GM21390 (cell line): ENCODE results near the gene PNPLA3.
"Not testable (repeated sequence)": the region's sequence is repeated elsewhere in the genome, so short reads cannot be mapped to it uniquely, and the experiment has no call there.

Experiments
- ATAC-seq: cut with Tn5 transposase; IDR thresholded peaks from one replicate; pipeline ENCODE4 v1.9.1; 2021; ENCODE audit not compliant: unreplicated experiment

The PNPLA3 gene

GRCh38 chr22:43889201-43889859 is 34.3 kb upstream of the PNPLA3 start:
- no peak for ATAC-seq

- ATAC-seq = no peak
Measured at GRCh38 chr22:43889860-43890253, 33.7 kb upstream of the PNPLA3 start.

DNA sequence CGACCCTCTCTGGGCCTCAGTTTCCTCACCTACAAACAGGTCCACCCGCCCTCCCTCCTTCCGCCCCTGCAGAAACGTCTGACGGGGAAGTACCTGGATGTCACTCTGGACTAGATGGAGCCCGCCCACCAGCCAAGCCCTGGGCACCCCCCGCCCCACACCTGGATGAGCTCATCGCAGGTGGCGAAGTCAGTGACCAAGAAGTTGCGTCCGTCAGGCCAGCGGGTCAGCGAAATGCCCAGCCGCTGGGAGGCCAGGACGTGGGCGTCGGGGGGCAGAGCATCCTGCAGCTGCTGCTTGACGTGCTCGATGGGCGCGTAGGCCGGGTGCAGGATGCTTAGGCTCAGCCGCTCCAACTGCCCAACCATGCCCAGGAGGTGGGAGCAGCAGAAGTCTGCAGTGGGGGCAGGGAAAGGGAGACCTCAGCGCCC is 32.7 kb upstream of the PNPLA3 start:
- no peak for ATAC-seq

DNA sequence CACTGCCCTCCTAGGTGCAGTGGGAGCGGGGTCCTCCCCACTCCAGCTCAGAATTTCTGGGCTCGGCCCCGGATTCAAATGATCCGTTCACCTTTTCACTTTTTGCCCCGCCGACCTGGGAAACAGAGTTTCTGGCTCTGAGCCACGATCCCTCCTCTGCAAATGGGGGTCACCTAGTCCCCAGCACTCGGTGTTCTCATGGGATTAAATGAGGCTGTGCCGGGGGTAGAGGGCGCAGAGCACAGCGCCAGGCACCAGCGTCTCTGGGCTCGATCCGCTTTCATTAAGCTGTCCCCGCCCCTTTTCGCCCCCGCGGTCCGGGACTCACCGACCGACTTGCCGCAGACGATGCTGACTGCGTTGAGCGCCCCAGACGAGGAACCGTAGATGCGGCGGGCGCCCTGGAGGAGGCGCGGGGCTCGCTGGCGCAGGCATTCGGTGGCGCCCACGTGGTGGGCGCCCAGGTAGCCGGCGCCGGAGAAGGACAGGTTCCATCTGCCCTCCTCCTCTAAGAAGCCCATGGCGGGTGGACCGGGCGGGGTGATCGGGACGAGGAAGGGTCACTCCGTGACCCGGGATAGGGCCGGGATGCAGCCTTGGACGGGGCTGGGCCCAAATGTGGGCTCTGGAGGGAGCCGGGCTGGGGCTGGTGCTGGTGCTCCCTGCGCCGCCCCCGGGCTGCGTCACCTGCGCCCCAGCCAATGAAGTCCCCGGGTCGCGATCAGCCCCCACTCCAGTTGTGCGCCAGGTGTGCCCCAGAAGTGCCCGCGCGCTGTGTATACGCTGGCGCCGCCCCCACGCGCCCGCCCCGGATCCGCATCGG is 32.0 kb upstream of the PNPLA3 start, which contains the start of gene PNPLA5:
Gene PNPLA5, minus strand, starts transcription at position 654 of the 823 bp plus-strand sequence. Its CDS starts 133 bp downstream, at position 521.
- ATAC-seq = no peak

- ATAC-seq = no peak
Measured at GRCh38 chr22:43892183-43892894, 31.3 kb upstream of the PNPLA3 start.

DNA sequence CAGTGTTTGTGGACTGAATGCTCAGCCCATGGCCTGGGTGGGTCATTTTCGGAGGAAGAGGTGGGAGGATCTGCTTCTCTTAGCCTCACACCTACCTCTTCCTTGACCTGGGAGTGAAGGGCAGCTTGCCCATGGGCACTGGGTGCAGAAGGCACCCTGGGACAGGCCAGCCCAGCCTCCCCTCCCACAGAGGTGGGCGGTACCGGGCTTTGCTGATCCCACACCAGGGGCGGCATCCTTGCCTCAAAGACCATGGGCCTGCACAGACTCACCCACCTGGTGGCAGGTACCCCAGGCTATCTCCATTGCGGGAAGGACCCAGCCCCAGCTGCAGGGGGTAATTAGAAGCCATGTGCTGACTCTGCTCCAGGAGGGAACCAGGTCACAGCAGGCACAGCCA is 30.3 kb upstream of the PNPLA3 start:
- no peak for ATAC-seq

DNA sequence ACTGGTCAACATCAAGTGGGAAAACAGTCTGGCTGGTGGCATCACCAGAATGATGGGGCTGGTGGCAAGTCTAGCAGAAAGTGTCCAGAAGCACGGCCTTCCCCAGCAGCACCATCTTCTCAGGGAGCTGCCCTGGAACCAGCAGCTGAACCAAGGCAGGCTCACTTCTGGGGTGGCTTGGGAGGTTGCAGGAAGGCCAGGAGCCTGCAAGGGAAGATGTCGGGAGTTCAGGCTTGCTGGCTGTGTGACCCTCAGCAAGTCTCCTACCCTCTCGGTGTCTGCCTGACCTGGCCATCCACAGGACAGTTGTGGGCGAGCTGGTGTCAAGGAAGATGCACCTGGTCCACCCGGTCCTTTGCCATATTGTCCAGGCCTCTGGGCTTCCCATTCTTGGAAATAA is 29.5 kb upstream of the PNPLA3 start:
- ATAC-seq = no peak

GRCh38 chr22:43895986-43896645 is 27.5 kb upstream of the PNPLA3 start:
- no peak for ATAC-seq

- ATAC-seq = no peak
Measured at GRCh38 chr22:43897751-43898261, 25.8 kb upstream of the PNPLA3 start.

GRCh38 chr22:43900206-43900605 is 23.4 kb upstream of the PNPLA3 start:
- ATAC-seq = no peak

DNA sequence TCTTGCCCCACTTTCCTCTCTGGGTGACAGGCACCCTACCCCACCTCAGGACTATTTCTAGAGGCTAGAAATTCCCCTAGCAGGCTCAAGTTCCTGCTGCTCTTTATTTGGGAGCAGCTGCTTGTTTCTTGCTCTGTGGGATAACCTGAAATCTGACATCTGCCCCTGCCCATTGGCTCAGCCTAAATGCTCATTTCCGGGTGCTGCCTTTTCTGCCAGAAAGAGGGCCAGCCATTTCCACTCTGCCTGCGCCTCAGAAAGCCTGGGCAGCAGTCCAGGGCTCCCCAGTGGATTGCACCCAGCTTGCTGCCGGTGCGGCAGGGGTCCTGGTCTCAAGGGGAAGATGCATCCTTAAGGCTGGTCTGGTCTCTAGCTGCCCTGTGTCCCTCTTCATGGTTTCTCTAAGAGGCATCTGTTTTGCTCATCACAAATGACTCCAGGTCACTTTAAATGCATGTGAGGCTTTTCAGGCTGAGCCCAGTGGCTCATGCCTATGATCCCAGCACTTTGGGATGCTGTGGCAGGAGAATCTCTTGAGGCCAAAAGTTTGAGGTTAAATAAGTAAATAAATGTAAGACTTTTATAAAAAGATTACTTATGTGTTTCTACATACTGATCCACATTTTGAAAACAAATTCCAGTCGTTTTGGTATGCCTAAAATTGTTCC is 21.5 kb upstream of the PNPLA3 start:
- no peak for ATAC-seq

- not testable (repeated sequence) for ATAC-seq
Measured at GRCh38 chr22:43903033-43903432, 20.6 kb upstream of the PNPLA3 start.

DNA sequence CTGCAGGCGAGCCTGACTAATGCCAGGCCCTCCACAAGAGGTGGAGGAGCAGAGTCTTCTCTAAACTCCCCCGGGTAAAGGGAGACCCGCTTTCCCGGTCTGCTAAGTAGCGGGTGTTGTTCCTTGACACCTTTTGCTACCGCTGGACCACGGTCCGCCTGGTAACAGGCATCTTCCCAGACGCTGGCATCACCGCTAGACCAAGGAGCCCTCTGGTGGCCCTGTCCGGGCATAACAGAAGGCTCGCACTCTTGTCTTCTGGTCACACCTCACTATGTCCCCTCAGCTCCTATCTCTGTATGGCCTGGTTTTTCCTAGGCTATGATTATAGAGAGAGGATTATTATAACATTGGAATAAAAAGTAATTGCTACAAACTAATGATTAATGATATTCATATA is 19.2 kb upstream of the PNPLA3 start:
- ATAC-seq = not testable (repeated sequence)

DNA sequence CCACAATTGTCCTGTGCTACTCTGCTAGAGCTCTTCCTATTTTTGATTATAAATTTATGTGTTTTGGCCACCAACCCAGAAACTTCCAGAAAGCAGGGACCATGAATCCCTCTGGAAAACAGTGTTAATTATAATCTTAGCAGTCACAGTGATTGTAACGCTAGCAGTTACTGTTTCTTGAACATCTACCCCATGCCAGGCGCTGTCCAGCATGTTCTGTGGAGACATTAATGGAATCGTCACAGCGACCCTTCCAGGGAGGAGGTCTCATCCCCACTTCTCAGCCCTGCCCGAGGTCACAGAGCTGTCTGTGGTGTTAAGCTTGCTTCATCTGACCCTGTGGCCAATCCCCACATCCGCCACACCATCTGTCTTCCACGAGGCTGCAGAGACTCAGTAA is 17.9 kb upstream of the PNPLA3 start:
- no peak for ATAC-seq

DNA sequence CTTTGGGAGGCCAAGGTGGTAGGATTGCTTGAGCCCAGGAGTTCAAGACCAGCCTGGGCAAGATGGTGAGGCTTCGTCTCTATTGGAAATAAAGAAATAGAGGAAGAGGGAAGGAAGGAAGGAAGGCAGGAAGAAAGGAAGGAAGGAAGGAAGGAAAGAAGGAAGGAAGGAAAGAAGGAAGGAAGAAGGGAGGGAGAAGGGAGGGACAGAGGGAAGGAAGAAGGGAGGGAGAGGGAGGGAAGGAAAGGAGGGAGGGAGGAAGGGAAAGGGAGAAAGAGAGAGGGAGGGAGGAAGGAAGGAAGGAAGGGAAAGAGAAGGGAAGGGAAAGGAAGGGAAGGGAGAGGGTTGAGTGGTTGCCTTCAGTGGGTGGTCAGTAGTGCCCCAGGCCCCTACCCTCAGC is 13.9 kb upstream of the PNPLA3 start:
- ATAC-seq = no peak

- ATAC-seq = no peak
Measured at GRCh38 chr22:43910178-43910695, 13.4 kb upstream of the PNPLA3 start.

DNA sequence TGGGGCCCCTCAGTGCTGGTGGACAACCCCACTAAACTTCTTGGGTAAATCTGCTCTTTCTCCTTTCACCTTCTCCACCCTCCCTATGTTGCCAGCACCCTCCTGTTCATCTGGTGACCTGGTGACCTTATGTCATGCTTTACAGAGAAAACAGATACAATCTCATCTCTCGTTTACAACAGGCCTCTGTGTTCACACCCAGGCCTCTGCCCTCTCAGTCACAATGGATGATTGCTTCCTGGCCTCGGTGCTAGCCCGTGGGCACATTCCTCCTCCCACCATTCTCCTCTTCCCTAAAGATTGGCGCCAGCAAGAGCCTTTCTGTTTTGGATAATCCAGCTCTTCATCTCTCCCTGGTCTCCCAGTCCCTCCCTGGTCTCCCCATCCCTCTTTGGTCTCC is 12.3 kb upstream of the PNPLA3 start:
- ATAC-seq = no peak

GRCh38 chr22:43917521-43917920 is 6.1 kb upstream of the PNPLA3 start:
- ATAC-seq = no peak

- ATAC-seq = no peak
Measured at GRCh38 chr22:43919106-43919973, 4.3 kb upstream of the PNPLA3 start.
